Endothelial cell (in vitro differentiated cells): ENCODE measurements around the gene ZBTB39. TPM values are rescaled to one million over a fixed set of nuclear protein-coding genes. Genes with fewer than 3 reads are reported as not detected.
A peak's percentile ranks its signal among the peaks of the same experiment; 100 is the strongest.
"Not testable (repeated sequence)": the region's sequence is repeated elsewhere in the genome, so short reads cannot be mapped to it uniquely, and the experiment has no call there.

Experiments
- DNase-seq: peaks from one replicate; pipeline ENCODE4 v3.0.0; 2021; ENCODE audit warnings: low spot score
- H3K27ac Mint-ChIP-seq: one replicate; pipeline ENCODE4 v1.8.0; 2021; ENCODE audit warnings: mixed read lengths, inconsistent platforms; ENCODE audit not compliant: unreplicated experiment
- H3K27me3 Mint-ChIP-seq: one replicate; pipeline ENCODE4 v1.8.0; 2021; ENCODE audit warnings: mild to moderate bottlenecking, moderate library complexity, mixed read lengths, inconsistent platforms; ENCODE audit not compliant: unreplicated experiment
- H3K36me3 Mint-ChIP-seq: one replicate; pipeline ENCODE4 v1.8.0; 2021; ENCODE audit warnings: mild to moderate bottlenecking, low read depth, mixed read lengths, inconsistent platforms; ENCODE audit not compliant: unreplicated experiment
- H3K4me1 Mint-ChIP-seq: one replicate; pipeline ENCODE4 v1.8.0; 2021; ENCODE audit warnings: mild to moderate bottlenecking, mixed read lengths, inconsistent platforms; ENCODE audit not compliant: unreplicated experiment
- H3K4me3 Mint-ChIP-seq: one replicate; pipeline ENCODE4 v1.8.0; 2021; ENCODE audit warnings: mild to moderate bottlenecking, mixed read lengths, inconsistent platforms; ENCODE audit not compliant: unreplicated experiment
- H3K9me3 Mint-ChIP-seq: one replicate; pipeline ENCODE4 v1.8.0; 2021; ENCODE audit warnings: mixed read lengths, inconsistent platforms; ENCODE audit not compliant: unreplicated experiment
- CTCF ChIP-seq: fragments of 200-600 bp; sonication (generic); IDR thresholded peaks from one replicate; pipeline ENCODE4 v1.5.0; 2021; ENCODE audit warnings: antibody characterized with exemption; ENCODE audit not compliant: unreplicated experiment
- total RNA-seq: library from RNA; stranded (reverse); fragmentation: NEBNext Ultra II Directional; extraction: Animal tissue kit (Norgen Biotek cat#: 25700); gene quantifications from one replicate; pipeline ENCODE4 v1.2.1, GENCODE V29; 2021; ENCODE audit not compliant: unreplicated experiment

The ZBTB39 gene
- total RNA-seq, 1 donor from 2014 or later, result 23.9 TPM

- no peak for TF ChIP-seq CTCF
- Mint-ChIP-seq H3K27me3 (peaks cover 6% of the 10 kb centered on the region), H3K36me3 (no peaks in the 10 kb centered on the region), H3K4me3 (no peak overlapping the region), H3K27ac (no peak overlapping the region), H3K4me1 (peaks cover 45% of the 10 kb centered on the region), H3K9me3 (no peaks in the 10 kb centered on the region)
- no peak for DNase-seq
Observed at GRCh38 chr12:57031138-57031725, 24.9 kb upstream of the ZBTB39 start.

GRCh38 chr12:57029457-57029856 is 23.1 kb upstream of the ZBTB39 start:
- H3K4me3 Mint-ChIP-seq, result no peak overlapping the region
- DNase-seq, result no peak
- no peaks in the 10 kb centered on the region for H3K36me3 Mint-ChIP-seq
- peaks cover 6% of the 10 kb centered on the region for H3K27me3 Mint-ChIP-seq
- TF ChIP-seq CTCF, result no peak
- no peak overlapping the region for H3K27ac Mint-ChIP-seq
- H3K4me1 Mint-ChIP-seq, result peaks cover 36% of the 10 kb centered on the region
- H3K9me3 Mint-ChIP-seq, result no peaks in the 10 kb centered on the region

GRCh38 chr12:57027805-57028153 is 21.4 kb upstream of the ZBTB39 start:
- no peak overlapping the region for H3K4me3 Mint-ChIP-seq
- no peaks in the 10 kb centered on the region for H3K36me3 Mint-ChIP-seq
- H3K9me3 Mint-ChIP-seq, result no peaks in the 10 kb centered on the region
- H3K27ac Mint-ChIP-seq, result no peak overlapping the region
- peaks cover 36% of the 10 kb centered on the region for H3K4me1 Mint-ChIP-seq
- H3K27me3 Mint-ChIP-seq, result peaks cover 8% of the 10 kb centered on the region
- TF ChIP-seq CTCF, result no peak
- DNase-seq, result no peak

DNA sequence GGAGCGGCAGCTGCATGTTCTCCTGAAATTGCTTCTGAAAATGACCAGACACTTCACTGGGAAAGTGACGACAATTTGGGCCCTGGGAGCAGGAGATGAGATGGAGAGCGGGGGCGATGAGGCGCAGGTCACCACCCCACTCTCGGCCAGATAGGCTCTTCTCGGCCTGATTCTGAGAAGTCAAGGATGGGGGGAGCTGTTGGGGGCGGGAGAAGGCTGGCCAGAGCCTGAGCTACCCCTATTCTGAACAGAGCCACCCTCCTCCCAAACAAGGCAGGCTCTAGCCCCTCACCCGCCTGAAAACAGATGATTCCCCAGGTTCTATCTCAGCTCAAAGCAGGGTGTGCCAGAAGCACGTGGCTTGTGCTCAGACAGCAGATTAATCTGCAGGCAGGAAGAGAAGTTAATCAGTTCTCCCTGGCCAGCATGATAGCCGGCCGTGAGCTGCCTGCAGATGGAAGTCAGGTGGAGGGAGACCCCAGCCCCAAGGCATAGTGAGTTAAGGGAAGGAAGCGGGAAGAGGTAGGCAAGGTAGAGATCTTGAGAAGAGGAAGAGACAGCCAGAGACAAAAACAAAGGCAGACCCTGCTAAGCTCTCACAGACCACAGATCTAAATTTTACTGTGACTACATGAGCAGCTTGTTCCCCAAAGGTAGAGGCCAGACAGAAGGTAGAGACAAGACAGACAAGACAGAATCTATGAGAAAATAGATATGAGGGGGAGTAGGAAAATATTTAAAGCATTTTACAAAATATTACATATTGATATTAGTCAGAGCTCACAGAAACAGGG is 20.9 kb upstream of the ZBTB39 start:
- Mint-ChIP-seq H3K27me3 (peaks cover 8% of the 10 kb centered on the region), H3K4me1 (peaks cover 36% of the 10 kb centered on the region), H3K36me3 (no peaks in the 10 kb centered on the region), H3K9me3 (no peaks in the 10 kb centered on the region), H3K27ac (peak overlapping the region; percentile 10), H3K4me3 (no peak overlapping the region)
- no peak for DNase-seq
- no peak for TF ChIP-seq CTCF

DNA sequence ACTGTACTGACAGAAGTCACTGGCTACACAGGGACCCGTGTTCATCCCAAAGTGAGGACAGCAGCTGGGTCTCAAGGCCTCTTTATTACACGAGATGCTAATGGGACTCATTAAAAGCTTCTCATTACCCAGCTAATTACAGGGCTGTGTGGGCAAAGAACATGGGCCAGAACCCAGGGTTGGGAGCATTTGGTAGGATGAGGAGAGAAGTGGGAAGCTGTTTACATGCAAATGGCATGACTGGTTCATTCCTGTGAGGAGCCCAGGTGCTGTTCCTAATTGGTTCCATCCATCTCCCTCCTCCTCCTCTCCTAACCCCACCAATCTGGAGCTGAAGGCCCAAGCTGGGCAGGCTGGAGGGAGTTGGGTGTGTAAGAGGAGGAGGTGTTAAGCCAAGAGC is 18.9 kb upstream of the ZBTB39 start:
- TF ChIP-seq CTCF, result no peak
- H3K9me3 Mint-ChIP-seq, result no peaks in the 10 kb centered on the region
- H3K4me3 Mint-ChIP-seq, result no peak overlapping the region

DNA sequence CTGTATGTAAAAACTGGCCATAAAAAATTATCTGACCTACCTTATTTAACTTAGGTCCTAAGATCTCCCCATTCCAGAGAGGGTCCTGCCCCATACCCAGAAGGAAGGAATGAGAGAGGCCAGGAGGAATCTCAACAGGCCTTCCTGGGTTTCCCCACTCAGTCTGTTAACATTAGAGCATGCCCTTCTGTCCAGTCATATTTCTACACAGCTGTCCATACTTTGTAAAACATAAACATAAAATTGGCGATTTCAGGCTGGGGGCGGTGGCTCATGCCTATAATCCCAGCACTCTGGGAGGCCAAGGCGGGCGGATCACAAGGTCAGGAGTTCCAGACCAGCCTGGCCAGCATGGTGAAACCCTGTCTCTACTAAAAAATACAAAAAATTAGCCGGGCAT is 16.0 kb upstream of the ZBTB39 start:
- not testable (repeated sequence) for H3K27ac Mint-ChIP-seq, H3K36me3 Mint-ChIP-seq, H3K27me3 Mint-ChIP-seq

More for the DNA sequence above, 18.9 kb upstream of the ZBTB39 start:
- Mint-ChIP-seq H3K36me3 (no peaks in the 10 kb centered on the region), H3K27ac (no peak overlapping the region), H3K4me1 (peaks cover 24% of the 10 kb centered on the region), H3K27me3 (peaks cover 8% of the 10 kb centered on the region)
- no peak for DNase-seq

More for the DNA sequence above, 16.0 kb upstream of the ZBTB39 start:
- peaks cover 28% of the 10 kb centered on the region for H3K4me1 Mint-ChIP-seq
- H3K4me3 Mint-ChIP-seq, DNase-seq, H3K9me3 Mint-ChIP-seq: not testable (repeated sequence)
